GM21786 (cell line): ENCODE measurements around the gene CERCAM.
"Not testable (repeated sequence)": the region's sequence is repeated elsewhere in the genome, so short reads cannot be mapped to it uniquely, and the experiment has no call there.

Experiments
- ATAC-seq: cut with Tn5 transposase; IDR thresholded peaks from one replicate; pipeline ENCODE4 v1.9.1; 2021; ENCODE audit not compliant: unreplicated experiment

The CERCAM gene

GRCh38 chr9:128393145-128393775 lies 27.4 kb upstream of the CERCAM start:
- ATAC-seq, result no peak

DNA sequence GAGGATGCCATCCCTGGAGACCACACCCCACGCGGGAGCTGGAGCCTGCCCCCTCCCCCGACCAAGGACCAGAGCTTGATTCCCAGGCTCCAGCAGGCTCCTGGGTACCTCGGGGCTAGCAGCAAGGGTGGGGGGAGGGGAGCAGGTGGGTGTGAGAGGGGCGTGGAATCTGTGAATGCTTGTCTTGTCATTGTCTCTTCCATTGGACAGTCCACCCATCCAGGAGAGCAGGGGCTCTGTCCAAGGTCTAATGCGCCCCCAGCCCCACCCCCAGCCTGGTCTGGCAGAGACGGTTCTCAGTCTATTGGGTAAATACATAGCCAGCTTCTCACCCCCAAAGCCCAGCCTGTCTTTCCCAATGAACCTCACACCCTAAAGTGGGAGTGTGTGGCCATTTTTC lies 26.7 kb upstream of the CERCAM start:
- no peak for ATAC-seq

- ATAC-seq, result no peak
Observed at GRCh38 chr9:128394379-128395168, 26.1 kb upstream of the CERCAM start.

- no peak for ATAC-seq
Observed at GRCh38 chr9:128396970-128397613, 23.6 kb upstream of the CERCAM start.

GRCh38 chr9:128397831-128398230 lies 22.8 kb upstream of the CERCAM start:
- ATAC-seq, result no peak

DNA sequence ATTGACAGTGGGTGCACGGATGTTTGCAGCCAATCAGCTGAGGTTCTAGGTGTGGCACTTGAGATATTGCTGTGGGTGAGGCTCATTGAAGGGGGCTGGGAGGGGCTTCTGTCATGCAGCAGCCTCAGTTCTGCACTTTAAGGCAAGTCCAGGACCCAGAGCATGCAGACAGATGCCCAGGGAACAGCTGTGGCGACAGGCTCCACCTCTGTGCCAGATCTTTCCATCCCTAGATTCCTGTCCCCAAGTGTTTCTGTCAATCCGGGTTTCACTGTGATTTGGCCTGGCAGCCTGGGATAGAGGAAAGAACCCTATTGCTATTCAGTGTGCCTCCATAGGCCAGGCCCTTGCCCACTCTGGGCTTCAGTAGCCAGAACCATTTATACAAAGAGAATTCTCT lies 20.8 kb upstream of the CERCAM start:
- ATAC-seq, result no peak

DNA sequence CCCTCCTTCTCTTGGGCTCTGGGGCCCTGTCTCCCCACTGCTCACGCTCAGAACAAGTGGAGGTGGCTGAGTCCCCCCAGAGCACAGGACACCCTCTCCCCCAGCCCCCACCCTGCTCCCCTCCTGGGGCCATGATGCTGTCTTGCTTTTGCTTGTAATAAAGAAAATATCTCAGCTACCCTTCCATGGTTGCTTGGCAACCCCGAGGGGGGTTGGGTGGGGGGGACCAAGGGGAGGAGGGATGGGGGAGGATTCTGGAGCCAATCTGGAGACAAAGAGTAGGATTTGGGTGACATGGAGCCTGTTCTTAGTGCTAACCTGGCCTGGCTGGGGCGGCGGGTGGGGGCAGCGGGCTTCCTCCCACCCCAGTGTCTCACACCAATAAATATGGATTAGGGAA lies 16.1 kb upstream of the CERCAM start:
- no peak for ATAC-seq

DNA sequence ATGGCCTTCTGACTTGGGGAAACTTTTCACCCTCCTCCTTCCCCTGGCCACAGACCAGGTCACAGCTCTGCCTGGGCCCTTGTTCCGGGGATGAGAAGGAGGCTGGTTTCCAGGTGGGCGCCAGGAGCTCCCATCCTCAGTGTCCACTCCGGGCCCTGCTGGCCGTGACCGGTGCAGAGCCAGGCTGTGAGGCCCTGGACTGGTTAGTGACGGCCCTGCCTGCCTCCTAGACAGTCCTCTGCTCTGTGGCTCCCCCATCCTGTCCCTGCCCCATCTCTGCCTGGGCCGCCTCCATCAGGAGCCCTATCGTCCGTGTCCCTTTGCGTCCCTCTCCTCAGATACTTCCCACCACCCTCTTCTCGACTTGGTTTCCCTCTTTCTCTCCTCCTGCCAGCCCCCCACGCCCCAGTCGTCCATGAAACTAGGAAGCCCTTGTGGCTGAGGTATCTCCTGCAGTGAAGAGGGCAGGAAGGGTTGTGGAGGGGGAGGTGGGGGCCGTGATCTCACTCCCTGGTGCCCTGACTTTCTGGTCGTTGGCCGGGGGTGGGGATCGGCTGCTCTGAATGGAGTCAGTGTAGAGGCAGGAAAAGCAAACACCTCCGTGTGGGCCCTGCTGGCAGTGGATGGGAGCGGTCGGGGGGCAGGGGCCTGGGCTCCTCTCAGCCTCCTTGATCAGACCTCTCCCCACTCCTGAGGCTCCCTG lies 15.4 kb upstream of the CERCAM start:
- ATAC-seq, result no peak

GRCh38 chr9:128405780-128406171 lies 14.9 kb upstream of the CERCAM start:
- ATAC-seq, result no peak

- no peak for ATAC-seq
Observed at GRCh38 chr9:128406848-128407391, 13.7 kb upstream of the CERCAM start.

GRCh38 chr9:128408963-128409431 lies 11.7 kb upstream of the CERCAM start:
- ATAC-seq, result no peak

DNA sequence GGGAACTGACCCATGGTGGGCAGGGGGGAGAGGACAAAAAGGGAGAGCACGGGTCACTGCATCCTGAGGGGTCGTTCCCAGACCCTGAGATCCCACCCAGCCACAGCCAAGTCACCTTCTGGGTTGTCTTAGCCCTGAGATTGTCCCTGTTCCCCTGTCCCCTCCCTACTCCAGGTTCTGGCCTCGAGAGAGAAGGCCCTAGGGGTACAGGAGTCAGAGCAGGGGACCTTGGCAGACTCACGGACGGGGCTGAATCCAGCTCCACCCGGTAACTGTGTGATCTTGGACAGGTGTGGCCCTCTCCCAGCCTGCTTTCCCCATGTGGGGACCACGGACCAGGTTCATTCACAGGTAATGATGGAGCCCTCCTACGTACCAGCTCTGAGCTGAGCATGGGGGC lies 11.2 kb upstream of the CERCAM start:
- no peak for ATAC-seq

- ATAC-seq, result no peak
Observed at GRCh38 chr9:128409978-128410377, 10.7 kb upstream of the CERCAM start.

DNA sequence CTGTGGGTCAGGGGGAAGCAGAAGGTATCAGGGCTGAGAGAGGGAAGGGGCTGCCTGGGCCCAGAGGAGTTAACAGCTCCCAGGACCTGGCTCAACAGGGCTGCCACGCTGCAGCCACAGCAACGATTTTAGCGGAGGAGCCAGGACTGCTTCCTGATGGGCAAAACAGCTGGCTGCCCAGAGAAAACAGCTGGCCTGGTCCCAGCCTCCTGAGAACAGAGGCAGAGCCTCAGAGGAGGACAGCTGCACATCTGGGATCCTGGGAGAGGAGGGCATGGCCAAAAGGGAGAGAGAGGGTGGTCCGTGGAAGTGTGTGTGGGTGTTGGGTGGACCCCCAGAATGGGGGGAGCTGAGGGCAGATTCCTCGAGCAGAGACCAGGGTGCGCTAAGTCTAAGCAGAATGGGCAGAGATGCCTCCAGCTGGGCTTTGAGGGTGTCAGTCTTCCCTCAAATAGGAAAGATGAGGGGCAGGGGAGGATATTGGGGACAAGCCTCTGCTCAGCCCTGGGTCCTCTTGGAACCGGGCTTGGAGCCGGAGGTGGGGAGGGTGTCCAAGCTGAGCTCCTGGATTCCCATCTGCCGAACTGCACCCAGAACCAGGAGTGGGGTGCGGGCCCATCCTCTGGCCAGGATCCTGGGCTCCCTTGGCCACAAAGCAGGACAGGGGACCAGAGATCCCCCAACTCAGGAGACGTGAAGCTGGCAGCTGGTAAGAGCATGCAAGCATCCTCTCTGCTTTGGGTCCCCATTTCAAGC lies 9.1 kb upstream of the CERCAM start:
- no peak for ATAC-seq

- no peak for ATAC-seq
Observed at GRCh38 chr9:128412120-128412790, 8.4 kb upstream of the CERCAM start.

- ATAC-seq, result not testable (repeated sequence)
Observed at GRCh38 chr9:128413728-128414127, 6.9 kb upstream of the CERCAM start.

- no peak for ATAC-seq
Observed at GRCh38 chr9:128414461-128414860, 6.2 kb upstream of the CERCAM start.

- ATAC-seq, result no peak
Observed at GRCh38 chr9:128415281-128415680, 5.4 kb upstream of the CERCAM start.

- no peak for ATAC-seq
Observed at GRCh38 chr9:128416014-128416413, 4.6 kb upstream of the CERCAM start.
